IMR-90 (cell line): ENCODE measurements around the gene SLC6A7. TPM values are rescaled to one million over a fixed set of nuclear protein-coding genes. Genes with fewer than 3 reads are reported as not detected.

Source experiments
- ATAC-seq: fragments of 200-7000 bp; cut with Tn5 transposase; 2 replicates; pipeline ENCODE4 v1.9.1; 2020; ENCODE audit warnings: low read depth, mild to moderate bottlenecking, moderate library complexity
- BruUV-seq: library from RNA; stranded (reverse); fragments of 400-500 nt; replicated peaks from 2 replicates; lab custom pipeline; 2021; lab: Mats Ljungman, UMichigan
- CTCF ChIA-PET: fragments of 300-600 bp; formaldehyde crosslinking; extraction: SDS; loops from one replicate; lab custom pipeline; 2021; ENCODE audit warnings: antibody characterized with exemption; lab: Yijun Ruan, JAX
- POLR2A ChIA-PET: fragments of 300-600 bp; sonication (Branson Sonifier 250); formaldehyde crosslinking; loops from one replicate; lab custom pipeline; 2022; ENCODE audit warnings: antibody characterized with exemption; ENCODE audit not compliant: unreplicated experiment; lab: Charles Lee
- DNase-seq: peaks from one replicate; pipeline ENCODE4 v3.0.0; 2013
- H2AFZ ChIP-seq: replicated peaks from 2 replicates; pipeline ENCODE3; 2013; ENCODE audit warnings: low read length, mild to moderate bottlenecking; ENCODE audit not compliant: poor library complexity
- H2AK5ac ChIP-seq: 2 replicates; pipeline ENCODE4 v1.6.1; 2013; ENCODE audit warnings: low read depth, low read length, inconsistent platforms
- H2AK9ac ChIP-seq: replicated peaks from 2 replicates; pipeline ENCODE3; 2013; ENCODE audit warnings: mild to moderate bottlenecking, low read depth, low read length, moderate library complexity; ENCODE audit not compliant: poor library complexity
- H2BK120ac ChIP-seq: 2 replicates; pipeline ENCODE4 v1.6.1; 2013; ENCODE audit warnings: low read depth, low read length, inconsistent platforms
- H2BK15ac ChIP-seq: 3 replicates; pipeline ENCODE4 v1.6.1; 2013; ENCODE audit warnings: low read depth, low read length, inconsistent platforms
- H2BK20ac ChIP-seq: 2 replicates; pipeline ENCODE4 v1.6.1; 2013; ENCODE audit warnings: low read depth, mild to moderate bottlenecking, inconsistent platforms, low read length, moderate library complexity
- H2BK5ac ChIP-seq: 2 replicates; pipeline ENCODE4 v1.6.1; 2013; ENCODE audit warnings: mild to moderate bottlenecking, low read depth, low read length, inconsistent platforms; ENCODE audit not compliant: poor library complexity, severe bottlenecking
- H3K14ac ChIP-seq: replicated peaks from 2 replicates; pipeline ENCODE4 v1.6.1; 2013; ENCODE audit warnings: low read depth, low read length, inconsistent platforms
- H3K18ac ChIP-seq: 2 replicates; pipeline ENCODE4 v1.6.1; 2013; ENCODE audit warnings: low read depth, low read length, control low read depth
- H3K23ac ChIP-seq: 2 replicates; pipeline ENCODE4 v1.6.1; 2013; ENCODE audit warnings: low read depth, low read length, inconsistent platforms
- H3K27ac ChIP-seq: 2 replicates; pipeline ENCODE4 v1.5.1; 2013; ENCODE audit warnings: mild to moderate bottlenecking, control low read depth, low read length; ENCODE audit not compliant: insufficient read depth
- H3K27me3 ChIP-seq: 2 replicates; pipeline ENCODE4 v1.6.1; 2013; ENCODE audit warnings: low read length; ENCODE audit not compliant: control insufficient read depth, insufficient read depth
- H3K36me3 ChIP-seq: 2 replicates; pipeline ENCODE4 v1.6.1; 2013; ENCODE audit warnings: low read length, mixed read lengths; ENCODE audit not compliant: control insufficient read depth, insufficient read depth
- H3K4ac ChIP-seq: 2 replicates; pipeline ENCODE4 v1.6.1; 2013; ENCODE audit warnings: low read depth, low read length, inconsistent platforms
- H3K4me1 ChIP-seq: 2 replicates; pipeline ENCODE4 v1.6.1; 2013; ENCODE audit warnings: low read length, mixed read lengths; ENCODE audit not compliant: control insufficient read depth, insufficient read depth
- H3K4me2 ChIP-seq: 2 replicates; pipeline ENCODE4 v1.6.1; 2013; ENCODE audit warnings: low read depth, mild to moderate bottlenecking, control low read depth, low read length, moderate library complexity
- H3K4me3 ChIP-seq: 2 replicates; pipeline ENCODE4 v1.5.1; 2013; ENCODE audit warnings: low read depth, mild to moderate bottlenecking, control low read depth, low read length, moderate library complexity; ENCODE audit not compliant: insufficient read depth
- H3K56ac ChIP-seq: 2 replicates; pipeline ENCODE4 v1.6.1; 2013; ENCODE audit warnings: low read length, inconsistent platforms; ENCODE audit not compliant: insufficient read depth; ENCODE audit errors: extremely low read depth
- H3K79me1 ChIP-seq, 2 experiments: 2 replicates each; pipeline ENCODE4 v1.6.1; 2013; ENCODE audit warnings: low read length in 2 of 2, inconsistent platforms in 1 of 2, low read depth in 1 of 2
- H3K9ac ChIP-seq: 2 replicates; pipeline ENCODE4 v1.6.1; 2013; ENCODE audit warnings: low read depth, low read length, control low read depth
- H3K9me1 ChIP-seq: 2 replicates; pipeline ENCODE4 v1.6.1; 2013; ENCODE audit warnings: low read length, inconsistent platforms; ENCODE audit not compliant: insufficient read depth
- H3K9me3 ChIP-seq: 2 replicates; pipeline ENCODE4 v1.6.1; 2013; ENCODE audit warnings: low read length; ENCODE audit not compliant: control insufficient read depth, insufficient read depth
- H4K20me1 ChIP-seq: 2 replicates; pipeline ENCODE4 v1.6.1; 2013; ENCODE audit warnings: low read length, inconsistent platforms; ENCODE audit not compliant: insufficient read depth
- H4K5ac ChIP-seq: 2 replicates; pipeline ENCODE4 v1.6.1; 2013; ENCODE audit warnings: mild to moderate bottlenecking, low read depth, low read length, control low read depth
- H4K8ac ChIP-seq, 2 experiments: 2 replicates each; pipeline ENCODE4 v1.6.1; 2013; ENCODE audit warnings: low read depth in 2 of 2, low read length in 2 of 2, control low read depth in 1 of 2, inconsistent platforms in 1 of 2
- H4K91ac ChIP-seq: 2 replicates; pipeline ENCODE4 v1.6.1; 2013; ENCODE audit warnings: low read depth, low read length, inconsistent platforms; ENCODE audit not compliant: insufficient read depth
- CHD1 ChIP-seq: IDR thresholded peaks from 2 replicates; pipeline ENCODE4 v1.6.1; 2012; ENCODE audit warnings: low read depth, low read length, improper control_type of control experiment
- MAZ ChIP-seq: IDR thresholded peaks from 2 replicates; pipeline ENCODE4 v1.6.1; 2012; ENCODE audit warnings: low read depth, mild to moderate bottlenecking, low read length, improper control_type of control experiment, moderate library complexity, borderline replicate concordance
- POLR2A ChIP-seq: IDR thresholded peaks from 2 replicates; pipeline ENCODE4 v1.6.1; 2012; ENCODE audit warnings: mild to moderate bottlenecking, low read depth, low read length
- RAD21 ChIP-seq: IDR thresholded peaks from 2 replicates; pipeline ENCODE4 v1.6.1; 2012; ENCODE audit warnings: low read length, improper control_type of control experiment
- RFX5 ChIP-seq: IDR thresholded peaks from 2 replicates; pipeline ENCODE4 v1.8.0; 2012; ENCODE audit warnings: low read depth, mild to moderate bottlenecking, low read length, moderate library complexity
- SMC3 ChIP-seq: fragments of 150-350 bp; IDR thresholded peaks from 2 replicates; pipeline ENCODE4 v1.6.1; 2016; ENCODE audit warnings: low read depth, mild to moderate bottlenecking, antibody characterized with exemption, low read length, moderate library complexity
- WGBS, 2 experiments: methylation state at CpG; one replicate each; pipeline versions ENCODE4 v1.1.5 to v1.1.7; 2013; ENCODE audit warnings: missing lambda C conversion rate in 2 of 2; ENCODE audit not compliant: insufficient read length in 1 of 2; ENCODE audit errors: extremely low coverage in 2 of 2; 5-methylcytosine and 5-hydroxymethylcytosine counted together
- dilution Hi-C: fragments of 300-500 bp; cut with HindIII; formaldehyde crosslinking; loops from one replicate; pipeline ENCODE4 v1.14.3; 2018; ENCODE audit warnings: low sequenced_read_pairs; ENCODE audit not compliant: unreplicated experiment
- in situ Hi-C: fragments of 300-500 bp; cut with MboI; formaldehyde crosslinking; loops from 3 replicates; pipeline ENCODE4 v1.14.3; 2019; ENCODE audit warnings: low sequenced_read_pairs, inconsistent platforms, mixed read lengths
- intact Hi-C: fragments of 100-400 bp; cut with micrococcal nuclease; formaldehyde crosslinking; loops from 2 replicates; pipeline ENCODE4 v1.10.0; 2022
- polyA plus RNA-seq, 3 experiments: library from polyadenylated mRNA; depleted of rRNA; stranded (reverse); fragments of >200 nt; gene quantifications; 2 replicates each; pipeline ENCODE4 v1.2.3, GENCODE V29; 2012; ENCODE audit warnings: low replicate concordance in 1 of 3
- total RNA-seq: library from RNA; depleted of rRNA; stranded (reverse); fragments of >200 nt; gene quantifications from 2 replicates; pipeline ENCODE4 v1.2.3, GENCODE V29; 2012
- TF ChIP-seq, protein P1 (sequence below): conservative IDR thresholded peaks from 2 replicates; pipeline ENCODE4 v1.5.1; 2012; ENCODE audit warnings: mild to moderate bottlenecking, low read depth, low read length, improper control_type of control experiment

Gene SLC6A7
- total and polyA plus RNA-seq, 2 of the 4 experiments (the other 2 are of a cell fraction) = under 0.01 TPM; not detected in 1

DNA sequence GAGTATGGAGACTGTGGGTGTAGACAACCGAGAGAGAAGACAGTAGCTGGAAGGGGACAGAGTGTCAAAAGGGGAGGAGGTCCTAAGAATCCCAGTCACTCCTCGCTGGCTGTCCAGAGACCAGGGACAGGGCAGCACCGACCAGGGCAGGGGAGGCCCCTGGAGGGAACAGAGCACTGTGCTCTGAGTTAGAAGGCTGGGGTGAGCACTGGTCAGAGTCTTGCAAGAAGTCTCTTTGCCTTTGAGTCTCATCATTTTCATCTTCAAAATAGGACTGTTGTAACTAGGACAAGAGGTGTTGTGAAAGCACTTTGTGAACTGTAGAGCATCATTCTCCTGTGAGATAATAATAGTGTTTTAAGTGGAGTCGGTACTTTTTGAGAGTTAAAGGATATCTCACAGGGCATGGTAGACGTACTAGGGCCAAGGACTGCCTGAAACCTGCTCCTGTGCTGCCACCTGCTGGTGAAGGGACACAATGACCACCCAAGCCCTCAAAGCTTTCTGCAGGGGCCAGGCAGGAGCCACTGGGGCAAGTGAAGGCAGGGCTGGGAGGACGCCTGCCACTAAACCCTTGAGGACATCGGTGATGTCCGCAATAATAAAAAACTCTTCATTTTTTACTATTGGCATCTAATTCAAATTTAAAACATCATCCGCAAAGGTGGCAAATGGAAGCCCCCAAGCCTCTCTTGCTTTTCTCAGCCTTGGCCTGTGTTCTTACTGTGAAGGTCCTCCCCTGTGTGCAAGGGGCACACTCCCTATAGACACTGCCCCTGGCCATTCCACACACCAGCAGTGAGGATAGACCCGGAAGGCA is 28.2 kb downstream of the SLC6A7 start:
- ATAC-seq = peak; percentile 96
- no peaks in the 10 kb centered on the region for H3K9me3 ChIP-seq
- no peaks in the 10 kb centered on the region for H3K4me1 ChIP-seq
- no peak for TF ChIP-seq CHD1
- TF ChIP-seq, protein P1, sequence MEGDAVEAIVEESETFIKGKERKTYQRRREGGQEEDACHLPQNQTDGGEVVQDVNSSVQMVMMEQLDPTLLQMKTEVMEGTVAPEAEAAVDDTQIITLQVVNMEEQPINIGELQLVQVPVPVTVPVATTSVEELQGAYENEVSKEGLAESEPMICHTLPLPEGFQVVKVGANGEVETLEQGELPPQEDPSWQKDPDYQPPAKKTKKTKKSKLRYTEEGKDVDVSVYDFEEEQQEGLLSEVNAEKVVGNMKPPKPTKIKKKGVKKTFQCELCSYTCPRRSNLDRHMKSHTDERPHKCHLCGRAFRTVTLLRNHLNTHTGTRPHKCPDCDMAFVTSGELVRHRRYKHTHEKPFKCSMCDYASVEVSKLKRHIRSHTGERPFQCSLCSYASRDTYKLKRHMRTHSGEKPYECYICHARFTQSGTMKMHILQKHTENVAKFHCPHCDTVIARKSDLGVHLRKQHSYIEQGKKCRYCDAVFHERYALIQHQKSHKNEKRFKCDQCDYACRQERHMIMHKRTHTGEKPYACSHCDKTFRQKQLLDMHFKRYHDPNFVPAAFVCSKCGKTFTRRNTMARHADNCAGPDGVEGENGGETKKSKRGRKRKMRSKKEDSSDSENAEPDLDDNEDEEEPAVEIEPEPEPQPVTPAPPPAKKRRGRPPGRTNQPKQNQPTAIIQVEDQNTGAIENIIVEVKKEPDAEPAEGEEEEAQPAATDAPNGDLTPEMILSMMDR = peak; percentile 92
- peak; percentile 96 for TF ChIP-seq SMC3
- no peak for TF ChIP-seq POLR2A
- TF ChIP-seq RAD21 = peak; percentile 96
- TF ChIP-seq MAZ = 0 out of 2 replicates have a peak, but pooled peaks have one; percentile 26
- TF ChIP-seq RFX5 = no peak
- H3K27me3 ChIP-seq = no peaks in the 10 kb centered on the region; the same call in 1 of the 2 replicates
- peak overlapping the region; percentile 8 for H2BK20ac ChIP-seq
- ChIA-PET POLR2A (no interaction called here), CTCF (interaction anchor here (0.6 to 1.4 kb wide), 5 partner anchors 9 to 177 kb away, joined by 3 to 6 read pairs (median 3); no protein-coding TSS in a partner anchor)
- BruUV-seq = no TSS peak
- peak overlapping the region; percentile 80 for H2AFZ ChIP-seq
- intact Hi-C loops (loop anchor here (1.0 to 10.0 kb wide), 7 partner anchors 57 to 381 kb away; no protein-coding TSS in a partner anchor), dilution Hi-C loops (no loop called here), in situ Hi-C loops (loop anchor here (10.0 to 25.0 kb wide), 3 partner anchors 213 to 581 kb away; partner anchors contain the start of genes HMGXB3 and TIGD6)
- peak overlapping the region; percentile 59 for H2BK120ac ChIP-seq
- 16% methylated on average over 7 of the region's 10 CpGs; no CpG with 5 or more reads in 1 of the 2 experiments for whole genome bisulfite sequencing, 2 experiments
- peak overlapping the region; percentile 43; the same call in 2 of the 3 replicates for H2BK15ac ChIP-seq
- no peak overlapping the region for H3K56ac ChIP-seq
- no peak overlapping the region for H3K9ac ChIP-seq
- H3K36me3 ChIP-seq = no peaks in the 10 kb centered on the region
- H3K4ac ChIP-seq = peak overlapping the region; percentile 64
- H2AK5ac ChIP-seq = peak overlapping the region; percentile 73
- no peak overlapping the region for H3K27ac ChIP-seq
- peak; percentile 79 for DNase-seq
- peak overlapping the region; percentile 10; the same call in 1 of the 2 replicates for H3K14ac ChIP-seq
- no peaks in the 10 kb centered on the region for H4K20me1 ChIP-seq
- no peak overlapping the region for H3K23ac ChIP-seq
- H4K8ac ChIP-seq = peak overlapping the region in 1 of 2 experiments; percentile 45; a peak in 1 of 4 replicates
- peak overlapping the region; percentile 96 for H2AK9ac ChIP-seq
- no peak overlapping the region for H3K4me2 ChIP-seq
- peak overlapping the region; percentile 49 for H4K5ac ChIP-seq
- H2BK5ac ChIP-seq = no peak overlapping the region
- H3K4me3 ChIP-seq = no peak overlapping the region
- H3K18ac ChIP-seq = no peak overlapping the region
- no peaks in the 10 kb centered on the region for H3K79me1 ChIP-seq
- no peaks in the 10 kb centered on the region for H3K9me1 ChIP-seq
- peak overlapping the region; percentile 37 for H4K91ac ChIP-seq
